MG63 (cell line): ENCODE results near the gene PBXIP1. TPM values are rescaled to one million over a fixed set of nuclear protein-coding genes. Genes with fewer than 3 reads are reported as not detected.
"Not testable (repeated sequence)": the region's sequence is repeated elsewhere in the genome, so short reads cannot be mapped to it uniquely, and the experiment has no call there.

Experiments
- DNase-seq: peaks from one replicate; pipeline ENCODE4 v3.0.0-alpha.2; 2020
- H3K27me3 ChIP-seq: fragments of 250-450 bp; sonication (Bioruptor Pico); 2 replicates; pipeline ENCODE4 v1.5.1; 2020; ENCODE audit warnings: mild to moderate bottlenecking, moderate library complexity
- H3K36me3 ChIP-seq: fragments of 250-450 bp; sonication (Bioruptor Pico); 2 replicates; pipeline ENCODE4 v1.5.1; 2020; ENCODE audit warnings: mild to moderate bottlenecking, moderate library complexity
- H3K4me3 ChIP-seq: fragments of 250-450 bp; sonication (Bioruptor Pico); 2 replicates; pipeline ENCODE4 v1.5.1; 2020; ENCODE audit warnings: mild to moderate bottlenecking, moderate library complexity
- H3K9me3 ChIP-seq: fragments of 250-450 bp; sonication (Bioruptor Pico); 2 replicates; pipeline ENCODE4 v1.5.1; 2020; ENCODE audit warnings: mild to moderate bottlenecking, moderate library complexity
- total RNA-seq: library from RNA; depleted of rRNA; stranded (reverse); fragments of >200 nt; shearing (Covaris generic); gene quantifications from 2 replicates; pipeline ENCODE4 v1.2.3, GENCODE V29; 2014; ENCODE audit warnings: low replicate concordance

The PBXIP1 gene
- total RNA-seq, 1 experiment from 2014 or later = 16.0 TPM

- H3K4me3 ChIP-seq = no peak overlapping the region
- no peaks in the 10 kb centered on the region; the same call in 1 of the 2 replicates for H3K9me3 ChIP-seq
- H3K36me3 ChIP-seq = peaks cover 10% of the 10 kb centered on the region
- peak; percentile 67 for DNase-seq
- no peaks in the 10 kb centered on the region for H3K27me3 ChIP-seq
These were observed 43.1 kb upstream of the PBXIP1 start for GRCh38 chr1:154998818-154999570.

- H3K27me3 ChIP-seq = no peaks in the 10 kb centered on the region
- no peak for DNase-seq
These were observed 42.4 kb upstream of the PBXIP1 start for GRCh38 chr1:154998201-154998780.

GRCh38 chr1:154996966-154997701 lies 41.2 kb upstream of the PBXIP1 start:
- Histone ChIP-seq H3K4me3 (no peak overlapping the region), H3K36me3 (no peaks in the 10 kb centered on the region), H3K9me3 (no peaks in the 10 kb centered on the region), H3K27me3 (no peaks in the 10 kb centered on the region)
- DNase-seq = no peak

More at GRCh38 chr1:154998201-154998780, 42.4 kb upstream of the PBXIP1 start:
- Histone ChIP-seq H3K36me3 (peaks cover 6% of the 10 kb centered on the region), H3K4me3 (no peak overlapping the region), H3K9me3 (no peaks in the 10 kb centered on the region; the same call in 1 of the 2 replicates)

GRCh38 chr1:154995301-154995983 lies 39.5 kb upstream of the PBXIP1 start:
- not testable (repeated sequence) for H3K4me3 ChIP-seq, H3K9me3 ChIP-seq, H3K27me3 ChIP-seq
- H3K36me3 ChIP-seq = peaks cover 11% of the 10 kb centered on the region
- DNase-seq = peak; percentile 69

GRCh38 chr1:154994591-154994990 lies 38.7 kb upstream of the PBXIP1 start:
- peaks cover 19% of the 10 kb centered on the region for H3K36me3 ChIP-seq
- no peak for DNase-seq
- no peak overlapping the region for H3K4me3 ChIP-seq
- H3K9me3 ChIP-seq = no peaks in the 10 kb centered on the region
- no peaks in the 10 kb centered on the region for H3K27me3 ChIP-seq

GRCh38 chr1:154994269-154994587 lies 38.3 kb upstream of the PBXIP1 start:
- H3K36me3 ChIP-seq = peaks cover 23% of the 10 kb centered on the region
- no peaks in the 10 kb centered on the region for H3K27me3 ChIP-seq
- DNase-seq = no peak
- H3K9me3 ChIP-seq = no peaks in the 10 kb centered on the region
- H3K4me3 ChIP-seq = no peak overlapping the region

GRCh38 chr1:154993572-154994268 lies 37.8 kb upstream of the PBXIP1 start, which contains the start of gene LENEP:
Gene LENEP (plus strand): TSS chr1:154993586. CDS start chr1:154993608, 22 bp downstream.
- Histone ChIP-seq H3K36me3 (peaks cover 28% of the 10 kb centered on the region), H3K27me3 (no peaks in the 10 kb centered on the region), H3K4me3 (no peak within 1 kb of the TSS), H3K9me3 (no peaks in the 10 kb centered on the region)
- no peak for DNase-seq

GRCh38 chr1:154992721-154993571 lies 37.0 kb upstream of the PBXIP1 start:
- Histone ChIP-seq H3K9me3 (no peaks in the 10 kb centered on the region), H3K4me3 (no peak overlapping the region), H3K36me3 (peaks cover 36% of the 10 kb centered on the region), H3K27me3 (no peaks in the 10 kb centered on the region)
- DNase-seq = no peak

GRCh38 chr1:154990276-154990675 lies 34.4 kb upstream of the PBXIP1 start:
- no peak for DNase-seq
- Histone ChIP-seq H3K9me3 (no peaks in the 10 kb centered on the region), H3K36me3 (peaks cover 53% of the 10 kb centered on the region), H3K27me3 (no peaks in the 10 kb centered on the region), H3K4me3 (no peak overlapping the region)

- peaks cover 53% of the 10 kb centered on the region for H3K36me3 ChIP-seq
- H3K4me3 ChIP-seq = no peak overlapping the region
- H3K27me3 ChIP-seq = no peaks in the 10 kb centered on the region
- no peaks in the 10 kb centered on the region for H3K9me3 ChIP-seq
- no peak for DNase-seq
These were observed 33.4 kb upstream of the PBXIP1 start for GRCh38 chr1:154989195-154989860.

- H3K27me3 ChIP-seq = no peaks in the 10 kb centered on the region
- peaks cover 55% of the 10 kb centered on the region for H3K36me3 ChIP-seq
- DNase-seq = no peak
- no peak overlapping the region for H3K4me3 ChIP-seq
- H3K9me3 ChIP-seq = no peaks in the 10 kb centered on the region
These were observed 32.4 kb upstream of the PBXIP1 start for GRCh38 chr1:154988058-154988954.

- no peaks in the 10 kb centered on the region for H3K9me3 ChIP-seq
- no peaks in the 10 kb centered on the region for H3K27me3 ChIP-seq
- H3K4me3 ChIP-seq = no peak overlapping the region
- no peak for DNase-seq
- H3K36me3 ChIP-seq = peaks cover 60% of the 10 kb centered on the region
These were observed 31.4 kb upstream of the PBXIP1 start for GRCh38 chr1:154987326-154987725.

- H3K27me3 ChIP-seq, H3K4me3 ChIP-seq, H3K9me3 ChIP-seq, DNase-seq: not testable (repeated sequence)
- H3K36me3 ChIP-seq = peaks cover 62% of the 10 kb centered on the region
These were observed 30.8 kb upstream of the PBXIP1 start for GRCh38 chr1:154986736-154987135.

GRCh38 chr1:154983776-154984466 lies 28.0 kb upstream of the PBXIP1 start:
- Histone ChIP-seq H3K36me3 (peaks cover 53% of the 10 kb centered on the region), H3K27me3 (no peaks in the 10 kb centered on the region), H3K9me3 (no peaks in the 10 kb centered on the region), H3K4me3 (peak overlapping the region; percentile 76)
- DNase-seq = no peak
